Measurements from ENCODE around the gene PITPNC1.

GRCh38 chr17:67629971-67630320, 252.9 kb downstream of the PITPNC1 start:
- TF ChIP-seq POLR2A (IDR thresholded peaks at IDR 0.05), result no peak
- peak in 1 of 3 donors; percentile 29 for TF ChIP-seq CTCF (IDR thresholded peaks at IDR 0.05)

Measured in breast epithelium (tissue), 3 donors.